Stimulated activated CD4-positive, alpha-beta T cell treated with anti-CD3 and anti-CD28 coated beads, TNF-alpha, amount 100 ng/mL, for 48 hours (primary cell): ENCODE results near the gene FEV.

ENCODE experiments used
- DNase-seq, 3 donors: peaks; one replicate each; pipeline ENCODE4 v3.0.0-alpha.2; 2020; ENCODE audit warnings: low read depth in 3 of 3

FEV gene

GRCh38 chr2:218979846-218980734, 4.9 kb downstream of the FEV start:
- peak; percentile 71 to 78 (median 77) for DNase-seq

- no peak for DNase-seq
Measured at GRCh38 chr2:218975060-218975777, 9.8 kb downstream of the FEV start.

GRCh38 chr2:218970894-218971293, 14.1 kb downstream of the FEV start:
- no peak for DNase-seq

- DNase-seq = no peak
Measured at GRCh38 chr2:218964041-218964771, 20.8 kb downstream of the FEV start.

- DNase-seq = no peak
Measured at GRCh38 chr2:218963601-218964000, 21.4 kb downstream of the FEV start.

- peak in 2 of 3 donors; percentile 21 to 27 for DNase-seq
Measured at GRCh38 chr2:218962859-218963492, 22.0 kb downstream of the FEV start.

- DNase-seq = no peak
Measured at GRCh38 chr2:218961651-218962570, 23.1 kb downstream of the FEV start.

- no peak for DNase-seq
Measured at GRCh38 chr2:218961229-218961628, 23.8 kb downstream of the FEV start.

- DNase-seq = no peak
Measured at GRCh38 chr2:218960309-218961165, 24.4 kb downstream of the FEV start.

- DNase-seq = no peak
Measured at GRCh38 chr2:218959761-218960308, 25.1 kb downstream of the FEV start.

GRCh38 chr2:218959141-218959731, 25.7 kb downstream of the FEV start, which contains the start of gene CDK5R2:
TSS of gene CDK5R2 (plus strand) at chr2:218959666. CDS start at chr2:218959821, 155 bp downstream.
- peak; percentile 59 to 75 (median 70) for DNase-seq

- no peak for DNase-seq
Measured at GRCh38 chr2:218958276-218958675, 26.7 kb downstream of the FEV start.

GRCh38 chr2:218957671-218958070, 27.3 kb downstream of the FEV start:
- DNase-seq = no peak

- no peak for DNase-seq
Measured at GRCh38 chr2:218956039-218956438, 28.9 kb downstream of the FEV start.

- no peak for DNase-seq
Measured at GRCh38 chr2:218954541-218955300, 30.3 kb downstream of the FEV start.

GRCh38 chr2:218953366-218953954, 31.5 kb downstream of the FEV start:
- DNase-seq = no peak

GRCh38 chr2:218952160-218952559, 32.8 kb downstream of the FEV start:
- no peak for DNase-seq

- no peak for DNase-seq
Measured at GRCh38 chr2:218946621-218947020, 38.4 kb downstream of the FEV start.
